GM21367 (cell line): ENCODE data around the gene FAM25G.
"Not testable (repeated sequence)": the region's sequence is repeated elsewhere in the genome, so short reads cannot be mapped to it uniquely, and the experiment has no call there.

Source experiments
- ATAC-seq: cut with Tn5 transposase; IDR thresholded peaks from one replicate; pipeline ENCODE4 v1.9.1; 2021; ENCODE audit not compliant: unreplicated experiment

Gene FAM25G

DNA sequence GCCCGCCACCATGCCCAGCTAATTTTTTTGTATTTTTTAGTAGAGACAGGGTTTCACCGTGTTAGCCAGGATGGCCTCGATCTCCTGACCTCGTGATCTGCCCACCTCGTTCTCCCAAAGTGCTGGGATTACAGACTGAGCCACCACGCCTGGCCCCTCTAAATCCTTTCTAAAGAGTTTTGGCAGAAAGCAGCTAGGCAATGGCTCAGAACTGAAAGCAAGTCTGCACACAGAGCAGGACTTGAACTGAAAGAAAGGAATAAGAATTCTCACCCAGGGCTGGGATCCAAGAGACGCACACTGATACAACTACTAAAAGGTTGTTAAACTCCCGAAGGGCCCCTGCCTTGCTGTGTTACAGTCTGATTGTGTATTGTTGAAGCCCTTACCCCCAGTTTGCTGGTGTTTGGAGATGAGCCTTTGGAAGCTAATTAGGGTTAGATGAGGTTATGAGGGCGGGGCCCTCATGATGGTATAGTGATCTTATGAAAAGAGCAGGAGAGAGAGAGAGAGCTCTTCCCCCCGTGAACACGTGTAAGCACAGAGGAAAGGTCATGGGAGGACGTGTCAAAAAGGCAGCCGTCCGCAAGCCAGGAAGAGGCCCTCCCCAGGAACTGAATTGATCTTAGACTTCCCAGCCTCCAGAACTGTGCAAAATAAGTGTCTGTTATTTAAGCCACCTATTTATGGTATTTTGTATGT, 26.1 kb downstream of the FAM25G start:
- not testable (repeated sequence) for ATAC-seq

DNA sequence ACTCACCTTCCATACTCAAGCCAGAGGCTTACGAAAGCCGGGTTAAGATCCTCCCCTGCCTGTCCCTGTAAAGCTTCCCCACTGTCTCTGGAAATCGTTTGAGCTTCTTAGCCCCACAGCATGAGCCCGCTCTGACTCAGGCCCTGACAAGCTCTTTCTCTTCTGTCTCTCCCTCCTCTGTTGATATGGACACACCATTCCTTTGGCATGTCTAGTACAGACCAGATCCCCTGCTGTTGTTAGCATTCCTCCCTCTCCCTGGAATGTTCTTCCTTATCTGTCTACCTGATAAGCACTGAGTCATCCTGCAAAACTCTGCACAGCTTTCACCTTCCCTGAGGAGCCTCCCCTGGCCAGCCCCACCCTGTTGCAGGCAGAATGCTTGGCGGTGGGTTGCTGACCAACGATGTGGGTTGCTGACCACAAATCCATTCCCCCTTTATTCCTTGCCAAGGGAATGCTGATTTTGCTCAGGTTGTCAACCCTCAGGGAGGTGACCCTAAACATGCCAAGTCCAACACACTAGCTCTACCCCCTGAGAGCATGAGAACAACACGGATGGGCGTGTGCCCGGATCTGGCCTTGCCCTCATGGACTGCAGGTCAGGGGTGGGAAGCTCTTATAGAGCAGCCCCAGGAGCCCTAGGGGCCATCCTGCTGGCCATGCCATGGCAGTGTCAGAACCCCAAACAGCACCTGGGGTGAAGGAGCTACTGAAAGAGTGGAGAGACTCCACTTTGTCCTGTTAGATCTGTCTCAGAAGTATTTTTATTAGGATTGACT, 28.7 kb downstream of the FAM25G start:
- not testable (repeated sequence) for ATAC-seq

DNA sequence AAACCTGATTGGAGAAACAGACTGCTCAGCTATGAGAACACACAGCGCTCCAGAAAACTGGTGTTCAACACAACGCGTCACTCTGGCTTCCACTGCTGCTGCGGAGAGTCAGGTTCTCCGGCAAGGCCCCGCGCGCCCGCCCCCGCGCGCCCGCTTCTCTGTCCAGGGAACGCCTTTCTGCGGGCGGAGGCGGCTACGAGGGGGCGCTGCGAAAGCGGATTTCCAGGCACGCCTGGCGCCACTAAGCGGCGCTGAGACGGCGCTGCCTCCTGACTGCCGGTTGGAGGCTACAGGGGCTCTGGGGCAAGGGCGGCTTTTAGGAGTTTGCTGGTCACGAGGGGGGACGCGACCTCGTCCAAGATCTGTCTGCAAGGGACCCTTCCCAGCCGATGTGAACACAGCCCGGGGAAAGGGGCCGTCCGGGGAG, 30.2 kb downstream of the FAM25G start:
- peak; percentile 51 for ATAC-seq

DNA sequence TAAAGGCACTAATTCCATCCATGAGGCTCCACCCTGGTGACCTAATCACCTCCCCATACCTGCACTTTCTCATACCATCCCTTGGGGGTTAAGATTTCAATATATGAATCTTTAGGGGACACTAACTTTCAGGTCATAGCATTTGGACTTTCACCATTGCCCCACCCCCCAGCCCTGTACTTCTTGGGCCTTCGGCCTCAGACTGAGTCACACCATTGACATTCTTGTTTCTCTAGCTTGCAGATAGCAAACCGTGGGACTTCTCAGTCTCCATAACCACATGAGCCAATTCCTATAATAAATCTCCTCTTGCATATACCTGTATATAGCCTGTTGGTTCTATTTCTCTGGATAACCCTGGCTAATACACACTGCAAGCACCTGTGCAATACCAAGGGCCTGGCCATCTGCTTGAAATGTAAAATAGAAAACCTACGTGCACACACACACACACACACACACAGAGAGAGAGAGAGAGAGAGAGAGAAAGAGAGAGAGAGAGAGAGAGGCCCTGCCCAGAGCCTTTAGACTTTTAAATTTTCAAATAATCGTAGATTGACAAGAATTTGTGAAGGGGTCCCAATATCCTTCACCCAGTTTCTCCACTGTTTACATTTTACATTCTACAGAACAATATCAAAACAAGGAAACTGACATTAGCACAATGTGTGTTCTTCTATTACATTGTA, 32.9 kb downstream of the FAM25G start:
- ATAC-seq = no peak

DNA sequence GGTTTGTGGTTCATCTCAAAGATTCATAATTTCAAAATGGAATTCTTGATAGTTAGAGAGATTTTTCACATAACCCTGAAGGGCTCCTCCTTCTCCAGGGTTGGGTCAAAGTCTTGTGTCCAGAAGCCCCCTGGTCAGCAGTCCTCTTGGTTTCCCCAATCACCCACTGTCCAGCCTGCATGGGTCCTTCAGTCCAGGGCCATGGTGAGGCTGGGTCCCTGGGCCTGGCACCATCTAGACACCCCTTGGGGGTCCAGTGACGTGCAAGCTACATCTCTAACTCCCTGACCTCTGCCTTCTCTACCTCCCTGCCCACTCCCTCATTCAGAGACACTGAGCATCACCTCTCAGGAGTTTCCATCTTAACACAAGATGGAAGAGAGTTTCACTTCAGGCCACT, 33.7 kb downstream of the FAM25G start:
- ATAC-seq = no peak

DNA sequence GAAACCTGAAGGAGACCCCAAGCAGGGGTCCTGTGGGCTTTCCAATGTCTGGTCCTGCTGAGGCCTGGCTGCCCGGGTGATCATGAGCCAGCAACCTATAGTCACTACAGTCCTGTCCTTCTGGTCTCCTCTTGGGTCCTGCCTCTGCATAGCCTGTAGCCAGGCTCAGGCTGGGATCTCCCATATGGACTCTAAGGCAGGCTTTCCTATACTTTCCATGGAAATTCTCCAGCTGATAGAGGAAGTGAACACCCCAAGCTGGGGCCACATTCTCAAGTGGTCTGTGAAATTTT, 34.0 kb downstream of the FAM25G start:
- no peak for ATAC-seq

DNA sequence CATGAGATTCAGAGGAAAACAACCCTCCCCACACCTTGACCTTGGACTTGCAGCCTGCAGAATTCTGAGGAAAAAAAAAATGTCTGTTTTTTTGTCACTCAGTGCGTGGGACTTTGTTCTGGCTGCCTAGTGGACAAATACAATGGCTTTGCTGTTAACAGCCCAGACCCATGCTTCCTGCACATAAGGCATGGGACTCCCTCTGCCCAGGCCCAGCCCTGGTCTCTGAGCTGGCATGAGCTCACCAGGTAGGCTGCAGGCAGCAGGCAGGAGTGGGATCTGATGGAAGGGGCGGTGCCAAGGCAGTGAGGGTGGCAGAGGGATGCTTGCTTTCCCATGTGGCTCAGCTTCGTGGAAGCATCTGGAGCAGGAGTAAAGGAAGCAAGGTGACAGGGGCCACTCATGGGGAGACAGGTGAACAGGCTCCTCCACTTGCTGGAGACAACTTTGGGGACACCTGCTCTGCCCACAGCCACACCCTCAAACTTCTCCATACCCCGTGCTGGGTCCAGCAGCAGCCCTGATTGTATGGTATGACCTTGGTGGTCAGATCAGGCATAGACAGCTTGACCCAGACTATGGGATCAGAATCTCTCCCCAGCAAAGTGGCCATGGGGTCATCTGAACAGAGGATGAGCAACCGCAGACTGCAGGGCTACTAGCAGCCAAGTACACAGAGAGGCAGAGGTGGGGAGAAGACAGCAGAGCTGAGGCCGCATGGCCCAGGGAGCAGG, 34.5 kb downstream of the FAM25G start:
- ATAC-seq = no peak

DNA sequence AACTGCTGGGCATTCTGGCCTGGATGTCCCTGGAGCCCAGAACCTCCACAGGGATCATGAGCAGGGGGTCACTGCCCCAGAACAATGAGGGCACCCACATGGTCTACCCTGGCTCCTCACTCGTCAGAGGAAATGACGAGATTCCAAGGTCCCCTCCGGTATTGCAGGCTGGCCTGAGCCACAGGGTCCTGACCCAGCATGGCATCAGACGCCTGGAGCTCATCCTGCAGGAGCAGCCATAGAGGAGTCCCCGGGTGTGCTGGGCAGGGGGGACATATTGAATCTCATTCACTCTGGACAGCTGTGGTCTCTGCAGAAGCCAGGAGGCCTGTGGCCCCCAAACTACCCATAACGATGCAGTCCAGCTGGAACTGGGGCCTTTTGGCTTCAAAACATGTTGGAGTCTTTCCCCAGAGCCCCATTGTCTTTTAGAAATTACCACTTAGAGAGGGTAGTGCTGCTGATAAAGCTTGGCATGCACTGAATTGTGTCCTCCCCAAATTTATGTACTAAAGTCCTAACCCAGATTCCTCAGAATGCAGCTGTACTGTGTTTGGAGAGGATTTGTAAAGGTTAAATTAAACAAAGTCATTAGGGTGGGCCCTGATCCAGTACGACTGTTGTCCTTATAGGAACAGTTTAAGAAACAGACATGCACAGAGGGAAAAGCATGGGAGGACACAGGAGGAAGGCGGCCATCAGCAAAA, 35.3 kb downstream of the FAM25G start:
- no peak for ATAC-seq

DNA sequence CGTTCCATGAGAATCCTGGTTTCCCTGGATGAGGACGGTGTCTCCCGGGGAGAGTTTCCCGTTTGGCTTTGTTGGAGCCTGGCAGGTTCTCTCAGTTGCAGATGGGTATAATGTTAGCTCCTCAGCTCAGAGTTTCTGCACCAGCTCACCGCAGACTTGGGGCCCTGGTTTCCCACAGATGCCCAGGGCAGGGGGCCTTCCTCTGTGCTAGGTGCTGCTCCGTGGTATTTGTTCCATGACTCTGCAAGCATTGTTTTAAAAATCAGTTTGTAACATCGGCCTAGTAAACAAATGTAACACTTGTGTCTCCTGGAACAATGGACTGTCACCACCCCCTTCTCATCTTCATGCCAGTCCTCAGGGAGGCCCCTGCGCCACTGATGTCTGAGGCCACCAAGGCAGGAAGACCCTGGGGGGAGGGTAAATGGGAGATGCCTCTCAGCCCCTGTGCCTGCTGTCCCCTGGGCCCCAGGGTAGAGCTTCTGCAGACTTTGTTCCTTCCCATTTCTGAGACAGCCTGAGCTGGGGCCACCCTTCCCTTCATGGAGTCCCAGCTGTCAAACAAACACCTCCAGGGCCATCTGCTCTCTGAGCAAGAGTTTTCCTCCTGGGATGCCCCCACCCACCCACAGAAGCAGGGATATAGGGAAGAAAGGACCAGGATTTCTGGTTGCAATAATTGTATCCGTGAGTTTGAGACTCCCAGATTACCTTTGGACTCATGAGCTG, 36.0 kb downstream of the FAM25G start:
- not testable (repeated sequence) for ATAC-seq

DNA sequence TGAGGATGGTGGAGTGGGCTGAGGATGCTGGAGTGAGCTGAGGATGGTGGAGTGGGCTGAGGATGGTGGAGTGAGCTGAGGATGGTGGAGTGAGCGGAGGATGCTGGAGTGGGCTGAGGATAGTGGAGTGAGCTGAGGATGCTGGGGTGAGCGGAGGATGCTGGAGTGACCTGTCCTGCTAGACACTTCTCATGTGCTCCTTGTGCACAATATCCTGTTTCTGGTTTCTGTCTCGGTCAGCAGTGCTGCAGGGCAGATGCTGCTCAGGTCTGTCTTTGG, 36.8 kb downstream of the FAM25G start:
- ATAC-seq = no peak

DNA sequence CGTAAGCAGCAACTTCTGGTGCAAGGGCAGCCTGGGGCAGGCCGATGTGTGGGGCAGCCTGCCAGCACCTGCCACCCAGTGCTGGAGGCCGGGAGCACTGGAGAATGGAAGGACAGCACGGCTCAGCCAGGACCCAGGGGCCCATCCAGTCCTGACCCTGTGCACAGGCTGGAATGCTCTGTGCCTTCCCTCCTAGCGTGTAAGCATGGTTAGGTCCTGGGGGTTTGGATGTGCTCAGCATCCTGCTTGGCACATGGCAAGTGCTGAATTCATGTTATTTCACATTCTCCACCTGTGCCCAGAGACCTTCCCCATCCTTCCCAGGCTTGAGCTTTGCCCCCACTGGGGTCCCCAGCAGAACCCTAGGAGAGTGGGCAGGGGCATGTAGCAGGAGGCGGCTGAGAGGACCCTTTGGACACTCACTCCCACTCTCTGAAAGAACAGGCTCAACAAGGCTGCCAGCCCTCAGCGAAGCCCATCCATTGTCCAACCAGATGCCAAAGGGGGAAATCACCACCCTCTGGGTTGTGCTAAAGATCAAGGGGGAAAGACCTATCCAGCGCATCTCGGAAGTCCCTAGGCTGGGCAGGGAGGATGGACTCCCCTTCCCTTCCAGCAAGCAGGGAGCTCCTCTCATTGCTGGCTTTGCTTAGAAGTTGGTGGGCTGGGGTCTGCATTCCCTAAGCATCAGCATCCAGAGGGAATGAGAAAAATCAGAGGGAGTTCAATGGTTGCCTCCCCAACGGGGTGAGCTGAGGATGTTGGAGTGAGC, 37.3 kb downstream of the FAM25G start:
- ATAC-seq = no peak

DNA sequence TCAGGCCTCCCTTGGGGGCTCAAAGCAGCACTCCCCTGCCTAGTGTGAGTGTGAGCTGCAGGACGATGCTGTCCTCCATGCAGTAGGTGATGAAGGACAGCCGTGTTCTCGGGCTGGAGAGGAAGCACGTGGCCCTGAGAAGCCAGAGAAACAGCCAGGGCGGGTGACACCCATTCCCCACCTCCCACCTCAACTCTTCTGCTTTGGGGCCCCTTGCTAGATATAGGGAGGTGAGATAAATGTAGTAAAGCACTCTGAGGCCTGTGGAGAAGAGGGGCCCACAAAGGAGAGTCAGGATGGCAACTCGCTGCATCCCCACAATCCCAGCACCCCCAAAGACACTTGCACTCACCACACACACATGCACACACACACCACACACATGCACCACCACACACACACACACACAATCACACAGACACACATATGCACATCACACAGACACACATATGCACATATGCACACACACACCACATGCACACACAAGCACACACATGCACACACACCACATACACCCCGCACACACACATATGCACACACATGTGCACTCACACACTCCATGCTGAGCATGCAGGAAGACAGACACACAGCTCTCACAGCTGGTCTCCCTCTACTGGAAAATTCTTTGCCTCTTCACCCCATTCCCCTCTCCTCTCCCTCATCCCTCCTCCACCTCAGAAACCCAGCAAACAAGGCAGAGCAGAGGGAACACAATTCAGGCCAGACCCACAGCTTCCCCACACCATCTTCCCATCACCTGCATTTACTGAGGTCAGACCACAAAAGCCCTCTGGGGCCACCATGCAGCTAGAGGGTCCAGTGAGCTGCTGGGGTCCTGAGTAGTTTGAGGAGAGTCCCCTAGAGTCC, 38.1 kb downstream of the FAM25G start:
- no peak for ATAC-seq

DNA sequence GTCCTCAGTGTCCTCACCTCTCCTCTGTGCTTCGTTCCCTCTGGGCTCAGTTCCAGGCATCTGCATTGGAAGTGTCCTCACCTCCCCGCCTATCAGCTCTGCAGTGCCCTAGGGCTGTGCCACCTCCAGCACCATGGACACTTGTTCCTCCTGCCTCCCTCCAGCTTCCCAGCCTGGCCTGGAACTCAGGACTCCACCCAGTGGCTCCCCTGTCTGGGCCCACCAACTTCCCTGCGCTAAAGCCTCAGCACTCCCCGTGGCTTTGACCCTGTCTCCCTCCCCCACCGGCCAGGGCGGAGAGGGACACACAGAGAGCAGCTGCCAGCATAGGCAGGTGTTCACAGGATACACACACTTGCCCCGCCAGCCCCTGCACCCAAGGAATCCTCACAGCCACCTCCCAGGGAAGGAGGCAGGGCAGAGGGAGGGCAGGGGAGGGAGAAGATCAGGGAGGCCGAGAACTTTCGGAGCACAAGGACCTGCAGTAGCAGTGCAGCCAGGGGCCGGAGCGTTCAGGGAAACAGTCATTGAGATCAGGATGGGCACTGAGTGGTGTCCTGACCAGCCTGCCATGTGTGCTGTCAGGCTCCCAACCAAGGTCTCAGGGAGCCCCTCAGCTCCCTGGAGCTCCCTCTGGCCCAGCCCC, 38.9 kb downstream of the FAM25G start:
- no peak for ATAC-seq

DNA sequence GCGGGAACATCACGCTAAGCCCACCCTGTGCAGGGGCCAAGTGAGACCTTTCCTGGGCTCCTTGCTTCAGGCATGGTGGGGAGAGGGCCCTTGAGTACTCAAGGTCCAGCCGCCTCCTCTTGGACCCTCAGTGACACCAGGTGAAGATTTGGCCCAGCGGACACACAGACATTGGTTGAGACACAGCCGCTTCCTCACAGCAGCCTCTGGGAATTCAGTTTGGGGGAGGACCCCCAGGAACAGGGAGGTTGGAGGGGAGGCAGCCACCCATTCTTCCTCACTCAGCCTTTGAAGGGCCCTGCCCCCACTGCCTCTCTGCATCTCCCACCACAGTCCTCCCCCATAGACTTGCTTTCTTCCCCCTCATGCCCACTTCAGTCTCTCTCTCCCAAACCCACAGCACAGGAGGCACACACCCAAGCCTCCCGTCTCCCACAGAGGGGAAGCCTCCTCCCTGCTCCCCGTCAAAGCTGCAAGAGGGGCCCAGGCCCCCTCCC, 39.5 kb downstream of the FAM25G start:
- ATAC-seq = no peak

DNA sequence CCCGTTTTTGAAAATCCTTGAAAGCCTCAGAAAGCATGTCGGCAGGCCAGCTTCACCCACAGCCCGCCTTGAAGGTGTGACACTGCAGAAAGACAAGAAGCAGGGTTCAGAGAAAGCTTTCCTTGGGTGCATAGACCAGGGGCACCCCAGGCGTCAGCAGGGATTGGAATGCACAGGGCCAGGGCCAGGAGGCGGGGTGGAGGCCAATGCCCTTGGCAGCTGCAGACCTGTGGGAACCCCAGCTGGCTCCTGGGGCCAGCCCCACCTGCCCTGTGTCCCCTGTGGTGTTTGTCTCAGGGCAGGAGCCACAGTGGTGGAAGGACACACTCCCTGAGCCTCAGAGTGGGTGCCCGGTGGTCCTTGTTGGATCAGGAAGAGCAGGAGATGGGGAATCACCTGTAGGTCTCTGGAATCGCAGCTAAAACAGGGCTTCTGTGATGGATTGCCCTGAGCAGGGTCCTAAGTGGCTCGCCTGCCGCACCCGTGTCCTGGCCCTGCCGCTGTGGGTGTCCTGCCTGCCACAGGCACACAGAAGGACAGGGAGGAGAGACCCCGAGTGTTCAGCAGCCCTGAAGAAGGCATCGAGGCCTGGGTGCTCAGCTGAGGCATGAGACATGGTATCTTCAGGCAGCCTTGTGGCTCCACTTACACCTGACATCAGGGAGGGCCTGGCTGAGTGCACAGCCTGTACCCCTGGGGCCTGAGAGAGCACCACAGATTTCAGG, 40.1 kb downstream of the FAM25G start:
- no peak for ATAC-seq

DNA sequence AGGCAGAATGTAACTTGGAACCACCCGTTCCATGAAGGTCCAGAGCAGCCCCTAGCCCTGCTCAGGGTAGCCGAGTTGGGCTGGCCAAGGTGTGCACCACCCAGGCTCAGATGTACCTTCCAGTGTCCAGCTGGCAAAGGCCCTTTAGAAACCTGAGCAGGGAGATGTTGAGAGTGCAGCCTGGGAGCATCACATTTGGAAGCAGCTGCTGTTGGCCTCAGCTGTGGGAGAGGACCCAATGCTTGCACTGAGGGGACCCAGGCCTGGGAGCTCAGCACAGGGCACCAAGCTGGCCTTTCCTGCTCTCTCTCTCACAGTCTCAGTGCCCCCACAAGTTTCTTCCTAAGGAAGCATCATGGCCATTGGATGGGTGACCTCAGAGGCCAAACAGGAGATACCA, 41.1 kb downstream of the FAM25G start:
- ATAC-seq = no peak

DNA sequence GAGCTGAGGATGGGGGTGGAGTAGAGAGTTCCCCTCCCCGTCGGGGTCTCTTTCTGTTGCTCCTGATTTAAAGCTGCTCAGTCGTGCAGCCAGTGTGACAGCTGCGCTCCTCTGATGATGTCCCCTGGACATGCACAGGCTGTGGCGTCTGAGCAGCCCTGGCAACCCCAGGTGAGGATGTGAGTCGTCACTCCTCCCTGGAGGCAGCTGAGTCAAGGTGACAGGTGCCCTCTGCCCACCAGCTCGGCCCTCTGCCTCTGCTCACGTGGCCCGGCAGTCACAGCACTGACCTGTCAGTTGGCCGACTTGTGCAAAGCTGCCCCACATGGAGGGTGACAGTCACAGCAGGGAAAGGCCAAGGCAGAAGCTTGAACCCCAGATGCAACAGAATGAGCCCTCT, 41.5 kb downstream of the FAM25G start:
- ATAC-seq = no peak
